Mesendoderm (in vitro differentiated cells): ENCODE data around the gene MYL7.

Source experiments
- DNase-seq: peaks from one replicate; pipeline ENCODE4 v3.0.0; 2013
- H2AK5ac ChIP-seq: 2 replicates; pipeline ENCODE4 v1.6.1; 2013; ENCODE audit warnings: low read length, inconsistent platforms
- H2BK120ac ChIP-seq: 2 replicates; pipeline ENCODE4 v1.6.1; 2013; ENCODE audit warnings: low read depth, mild to moderate bottlenecking, low read length, moderate library complexity, mixed read lengths
- H2BK15ac ChIP-seq: replicated peaks from 2 replicates; pipeline ENCODE4 v1.6.1; 2013; ENCODE audit warnings: low read depth, mild to moderate bottlenecking, moderate library complexity
- H2BK5ac ChIP-seq: 2 replicates; pipeline ENCODE4 v1.6.1; 2013; ENCODE audit warnings: low read length, inconsistent platforms
- H3K18ac ChIP-seq: 2 replicates; pipeline ENCODE4 v1.6.1; 2013; ENCODE audit warnings: mild to moderate bottlenecking, low read length, mixed read lengths
- H3K23ac ChIP-seq: one replicate; pipeline ENCODE4 v1.6.1; 2013; ENCODE audit warnings: low read length
- H3K27ac ChIP-seq: 2 replicates; pipeline ENCODE4 v1.5.1; 2013; ENCODE audit warnings: low read depth, mild to moderate bottlenecking, inconsistent platforms, low read length, moderate library complexity
- H3K27me3 ChIP-seq: 2 replicates; pipeline ENCODE4 v1.6.1; 2013; ENCODE audit warnings: low read length, control low read depth, mild to moderate bottlenecking, inconsistent platforms; ENCODE audit not compliant: insufficient read depth, poor library complexity
- H3K36me3 ChIP-seq: 2 replicates; pipeline ENCODE4 v1.6.1; 2013; ENCODE audit warnings: low read length, inconsistent platforms; ENCODE audit not compliant: control insufficient read depth, insufficient read depth
- H3K4ac ChIP-seq: one replicate; pipeline ENCODE4 v1.6.1; 2013; ENCODE audit warnings: low read depth, mild to moderate bottlenecking, low read length, moderate library complexity
- H3K4me1 ChIP-seq: 2 replicates; pipeline ENCODE4 v1.6.1; 2013; ENCODE audit warnings: low read depth, low read length, inconsistent platforms; ENCODE audit not compliant: control insufficient read depth
- H3K4me2 ChIP-seq: 2 replicates; pipeline ENCODE4 v1.6.1; 2013; ENCODE audit warnings: low read length
- H3K4me3 ChIP-seq: 2 replicates; pipeline ENCODE4 v1.5.1; 2013; ENCODE audit warnings: mild to moderate bottlenecking, low read length
- H3K56ac ChIP-seq: one replicate; pipeline ENCODE4 v1.6.1; 2013; ENCODE audit warnings: low read length
- H3K79me1 ChIP-seq: 2 replicates; pipeline ENCODE4 v1.6.1; 2013; ENCODE audit warnings: low read length, inconsistent platforms
- H3K79me2 ChIP-seq: 2 replicates; pipeline ENCODE4 v1.6.1; 2013; ENCODE audit warnings: mild to moderate bottlenecking, low read length; ENCODE audit not compliant: control insufficient read depth, insufficient read depth
- H3K9ac ChIP-seq: 2 replicates; pipeline ENCODE4 v1.6.1; 2013; ENCODE audit warnings: low read length, inconsistent platforms
- H4K5ac ChIP-seq: one replicate; pipeline ENCODE4 v1.6.1; 2013; ENCODE audit warnings: low read length
- H4K8ac ChIP-seq: one replicate; pipeline ENCODE4 v1.6.1; 2013; ENCODE audit warnings: low read depth, mild to moderate bottlenecking, control low read depth, low read length, moderate library complexity
- WGBS: extraction: QIAGEN DNeasy Blood & Tissue Kit; methylation state at CpG from one replicate; pipeline ENCODE4 v1.1.7; 2013; ENCODE audit warnings: low lambda C conversion rate, missing lambda C conversion rate; ENCODE audit not compliant: insufficient coverage; ENCODE audit errors: extremely low coverage; 5-methylcytosine and 5-hydroxymethylcytosine counted together

The MYL7 gene

GRCh38 chr7:44139311-44140010 lies 1.7 kb downstream of the MYL7 start:
- Histone ChIP-seq H4K8ac (no peak overlapping the region), H3K4me2 (no peak overlapping the region), H2BK15ac (no peak overlapping the region), H3K79me2 (no peaks in the 10 kb centered on the region), H3K4ac (no peak overlapping the region), H3K23ac (no peak overlapping the region), H3K18ac (no peak overlapping the region), H3K27ac (no peak overlapping the region), H4K5ac (no peak overlapping the region), H3K4me1 (peaks cover 7% of the 10 kb centered on the region), H2AK5ac (no peak overlapping the region), H2BK120ac (no peak overlapping the region), H3K27me3 (no peaks in the 10 kb centered on the region), H3K36me3 (no peaks in the 10 kb centered on the region), H3K79me1 (no peaks in the 10 kb centered on the region), H2BK5ac (no peak overlapping the region), H3K56ac (no peak overlapping the region), H3K4me3 (no peak overlapping the region), H3K9ac (no peak overlapping the region)
- no CpG with 5 or more reads among the region's 14 CpGs for WGBS
- no peak for DNase-seq

DNA sequence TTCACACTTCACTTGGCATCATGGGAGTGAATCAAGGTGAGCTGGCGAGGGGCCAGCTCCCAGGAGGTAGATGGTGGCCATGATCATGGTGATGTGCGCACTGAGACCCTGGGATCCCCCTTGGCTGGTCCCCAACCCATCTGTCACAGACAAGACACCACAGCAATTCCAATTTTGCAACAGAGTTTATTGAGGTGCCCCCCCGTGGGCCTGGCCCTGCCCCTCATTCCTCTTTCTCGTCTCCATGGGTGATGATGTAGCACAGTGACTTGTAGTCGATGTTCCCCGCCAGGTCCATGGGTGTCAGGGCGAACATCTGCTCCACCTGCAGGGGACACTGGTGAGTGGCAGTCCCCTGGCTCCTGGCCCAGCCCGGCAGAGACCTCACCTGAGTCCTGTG lies 2.4 kb downstream of the MYL7 start:
- Histone ChIP-seq H3K36me3 (no peaks in the 10 kb centered on the region), H3K9ac (no peak overlapping the region), H3K79me2 (no peaks in the 10 kb centered on the region), H3K56ac (no peak overlapping the region), H3K79me1 (no peaks in the 10 kb centered on the region), H4K5ac (no peak overlapping the region), H3K27ac (no peak overlapping the region), H3K23ac (no peak overlapping the region), H3K18ac (no peak overlapping the region), H3K4me2 (no peak overlapping the region), H2AK5ac (no peak overlapping the region), H2BK15ac (no peak overlapping the region), H2BK5ac (no peak overlapping the region), H3K4me3 (no peak overlapping the region), H3K4me1 (peaks cover 7% of the 10 kb centered on the region), H3K4ac (no peak overlapping the region), H4K8ac (no peak overlapping the region), H3K27me3 (no peaks in the 10 kb centered on the region), H2BK120ac (no peak overlapping the region)
- no CpG with 5 or more reads among the region's 8 CpGs for WGBS
- no peak for DNase-seq

- no CpG with 5 or more reads among the region's 5 CpGs for WGBS
- H3K18ac ChIP-seq: no peak overlapping the region
These were observed 4.4 kb downstream of the MYL7 start for GRCh38 chr7:44136731-44137130.

DNA sequence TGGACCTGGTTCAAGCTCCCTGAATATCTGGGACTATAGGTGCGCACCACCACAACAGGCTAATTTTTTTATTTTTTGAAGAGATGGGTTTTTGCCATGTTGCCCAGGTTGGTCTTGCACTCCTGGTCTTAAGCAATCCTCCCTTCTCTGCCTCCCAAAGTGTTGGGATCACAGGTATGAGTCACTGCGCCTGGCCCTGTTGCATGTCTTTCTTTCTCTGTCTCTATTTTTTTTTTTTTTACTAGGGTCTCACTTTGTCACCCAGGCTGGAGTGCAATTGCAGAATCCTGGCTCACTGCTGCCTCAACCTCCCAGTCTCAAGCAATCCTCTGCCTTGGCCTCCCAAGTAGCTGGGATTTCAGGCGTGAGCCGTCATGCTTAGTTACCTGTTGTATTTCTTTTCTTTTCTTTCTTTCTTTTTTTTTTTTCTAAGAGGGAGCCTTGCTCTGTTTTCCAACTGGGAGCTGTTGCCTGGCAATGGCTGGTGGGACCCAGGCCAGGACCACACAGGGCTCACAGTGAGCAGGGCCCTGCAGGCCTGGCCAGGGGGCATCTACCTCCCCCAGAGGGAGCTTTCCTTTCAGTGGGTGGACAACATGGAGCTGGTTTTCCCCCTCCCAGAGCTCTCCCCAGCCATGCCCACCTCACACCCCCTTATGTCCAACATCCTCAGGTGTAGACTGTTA lies 6.0 kb downstream of the MYL7 start:
- Histone ChIP-seq H2BK5ac (no peak overlapping the region), H3K9ac (no peak overlapping the region), H3K27ac (no peak overlapping the region), H2AK5ac (no peak overlapping the region), H3K4ac (no peak overlapping the region), H3K27me3 (no peaks in the 10 kb centered on the region), H3K79me2 (no peaks in the 10 kb centered on the region), H2BK15ac (no peak overlapping the region), H3K4me1 (peaks cover 11% of the 10 kb centered on the region), H3K79me1 (no peaks in the 10 kb centered on the region), H3K4me2 (no peak overlapping the region), H4K5ac (no peak overlapping the region), H3K56ac (no peak overlapping the region), H2BK120ac (no peak overlapping the region), H4K8ac (no peak overlapping the region), H3K18ac (no peak overlapping the region), H3K23ac (no peak overlapping the region), H3K36me3 (no peaks in the 10 kb centered on the region), H3K4me3 (no peak overlapping the region)
- WGBS: no CpG with 5 or more reads among the region's 4 CpGs
- DNase-seq: no peak

More at GRCh38 chr7:44136731-44137130, 4.4 kb downstream of the MYL7 start:
- Histone ChIP-seq H4K8ac (no peak overlapping the region), H3K4me2 (no peak overlapping the region), H3K23ac (no peak overlapping the region), H2BK5ac (no peak overlapping the region), H3K36me3 (no peaks in the 10 kb centered on the region), H3K4ac (no peak overlapping the region), H2AK5ac (no peak overlapping the region), H3K79me1 (no peaks in the 10 kb centered on the region), H3K27me3 (no peaks in the 10 kb centered on the region), H3K4me1 (peaks cover 13% of the 10 kb centered on the region), H4K5ac (no peak overlapping the region), H2BK120ac (no peak overlapping the region), H3K4me3 (no peak overlapping the region), H3K27ac (no peak overlapping the region), H3K56ac (no peak overlapping the region), H2BK15ac (no peak overlapping the region), H3K9ac (no peak overlapping the region), H3K79me2 (no peaks in the 10 kb centered on the region)
- DNase-seq: no peak

GRCh38 chr7:44133295-44133694 lies 7.8 kb downstream of the MYL7 start:
- Histone ChIP-seq H3K4me2 (no peak overlapping the region), H3K4me1 (peaks cover 11% of the 10 kb centered on the region), H3K23ac (no peak overlapping the region), H2BK15ac (no peak overlapping the region), H2AK5ac (no peak overlapping the region), H3K4ac (no peak overlapping the region), H3K18ac (no peak overlapping the region), H2BK120ac (no peak overlapping the region), H3K36me3 (no peaks in the 10 kb centered on the region), H3K27ac (no peak overlapping the region), H3K4me3 (no peak overlapping the region), H3K56ac (no peak overlapping the region), H3K79me1 (no peaks in the 10 kb centered on the region), H3K79me2 (no peaks in the 10 kb centered on the region), H3K9ac (no peak overlapping the region), H3K27me3 (no peaks in the 10 kb centered on the region), H4K8ac (no peak overlapping the region), H2BK5ac (no peak overlapping the region), H4K5ac (no peak overlapping the region)
- DNase-seq: no peak
- WGBS: no CpG with 5 or more reads among the region's 3 CpGs
